ENCODE measurements around the gene DNAJC11. TPM values are rescaled to one million over a fixed set of nuclear protein-coding genes. Genes with fewer than 3 reads are reported as not detected.

DNAJC11 gene
- total RNA-seq, 1 donor from 2014 or later = 33.0 TPM

GRCh38 chr1:6599141-6599975 is 102.3 kb downstream of the DNAJC11 start:
- DNase-seq = no peak

DNA sequence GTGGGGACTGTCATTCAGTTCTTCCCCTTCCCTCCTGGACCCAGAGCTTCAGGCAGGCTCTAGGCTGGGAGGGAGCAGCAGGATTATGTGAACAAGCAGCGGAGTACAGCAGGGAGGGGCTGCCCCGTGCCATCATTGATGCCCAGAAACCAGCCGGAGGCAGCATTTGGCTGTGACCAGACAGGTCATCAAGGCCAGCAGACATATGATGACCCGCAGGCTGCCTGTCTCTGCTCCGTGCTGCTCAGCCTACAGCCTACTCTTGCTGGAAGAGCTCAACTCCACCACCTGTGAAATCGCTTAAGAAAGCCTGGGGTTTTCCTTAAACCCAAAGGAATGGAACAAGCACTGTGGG is 103.9 kb downstream of the DNAJC11 start:
- DNase-seq = no peak

DNA sequence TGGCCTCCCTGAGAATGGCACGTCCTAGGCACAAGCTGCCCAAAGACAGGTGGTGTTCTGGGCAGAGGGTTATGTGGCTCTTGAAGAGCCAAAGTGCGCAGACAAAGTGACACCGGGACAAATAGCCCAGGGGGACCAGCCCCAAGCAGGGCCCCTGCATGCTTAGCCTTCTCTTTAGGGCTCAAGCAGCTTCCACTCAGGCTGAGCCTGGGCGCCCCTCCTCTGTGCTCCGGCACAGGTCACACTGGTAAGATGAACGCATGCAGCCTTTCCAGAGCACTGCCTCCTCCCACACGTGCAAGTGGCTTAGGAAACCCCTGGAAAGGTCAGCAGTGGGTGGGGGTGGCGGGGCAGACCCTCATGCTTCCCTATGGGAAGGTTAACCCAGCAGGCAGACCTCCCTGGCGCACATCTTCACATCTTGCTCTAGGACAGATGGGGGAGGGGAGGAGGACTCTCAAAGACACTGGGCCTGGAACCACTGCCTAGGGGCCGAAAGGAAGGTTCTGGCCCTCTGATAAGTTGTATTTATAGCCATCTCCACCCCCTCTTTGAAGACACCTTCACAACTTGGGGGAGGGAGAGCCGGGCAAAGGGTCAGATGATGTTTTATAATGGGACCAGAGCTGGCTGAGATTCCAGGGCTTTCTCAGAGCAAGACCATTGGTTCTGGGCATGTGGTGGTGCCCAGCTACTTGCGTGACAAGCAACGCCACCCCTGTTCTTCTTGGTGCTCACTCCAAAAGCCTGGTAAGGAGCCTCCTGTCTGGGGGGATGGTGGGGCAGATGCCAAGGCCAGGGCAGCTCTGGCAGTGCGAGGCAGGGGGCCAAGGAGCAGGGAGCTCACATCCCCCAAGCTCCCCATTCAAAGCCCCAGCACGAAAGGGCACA is 104.5 kb downstream of the DNAJC11 start:
- DNase-seq = no peak

GRCh38 chr1:6596351-6596750 is 105.3 kb downstream of the DNAJC11 start:
- DNase-seq = no peak

DNA sequence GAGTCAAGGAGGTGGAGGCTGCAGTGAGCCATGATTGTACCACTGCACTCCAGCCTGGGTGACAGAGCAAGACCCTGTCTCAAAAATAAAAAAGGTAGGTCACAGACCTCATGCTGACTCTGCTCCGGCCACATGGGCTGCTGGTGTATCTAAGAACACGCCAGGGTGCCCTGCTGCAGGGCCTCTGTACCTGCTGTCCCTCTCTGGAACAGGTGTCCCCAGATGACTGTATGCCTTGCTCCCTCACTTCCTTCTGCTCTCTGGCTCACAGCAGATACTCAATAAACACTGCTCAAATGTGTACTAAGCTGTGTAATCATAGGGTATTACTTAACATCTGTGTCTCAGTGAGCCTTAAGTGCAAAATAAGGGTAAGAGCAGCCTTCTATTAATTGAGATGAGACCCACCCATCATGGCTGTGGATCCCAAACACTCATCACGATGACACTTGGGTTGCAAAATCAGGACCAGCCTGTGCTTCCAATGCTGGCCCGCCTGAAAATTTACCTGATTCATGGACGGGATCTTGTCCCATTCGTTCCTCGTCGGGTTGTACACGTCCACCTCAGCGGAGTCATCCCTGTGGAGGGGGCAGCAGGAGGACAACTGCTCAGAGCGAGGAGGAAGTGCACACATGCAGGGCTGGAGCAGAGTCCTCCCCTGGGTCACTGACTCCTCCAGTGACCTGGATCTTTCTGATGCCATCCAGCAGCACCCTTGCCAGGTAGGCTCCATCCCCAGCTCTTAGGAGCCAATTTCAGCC is 106.5 kb downstream of the DNAJC11 start:
- DNase-seq = no peak

DNA sequence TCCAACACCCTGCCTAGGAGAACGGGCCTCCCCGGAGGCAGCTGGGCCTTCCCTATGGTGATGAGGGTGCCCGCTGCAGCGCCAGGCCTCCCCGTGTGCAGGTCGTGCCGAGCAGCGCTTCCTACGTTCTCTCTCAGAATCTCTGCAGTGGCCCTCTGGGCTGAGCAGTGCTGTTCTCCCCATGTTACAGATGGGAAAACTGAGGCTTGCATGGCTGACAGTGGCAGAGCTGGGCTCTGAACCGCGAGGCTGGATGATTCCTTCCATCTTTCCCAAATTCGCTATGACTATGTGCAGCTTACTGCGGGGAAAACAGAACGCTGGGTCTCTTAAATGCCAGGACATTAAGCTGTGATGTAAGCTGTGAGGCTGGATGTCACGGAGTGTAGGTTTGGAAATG is 107.8 kb downstream of the DNAJC11 start:
- DNase-seq = no peak

- DNase-seq = no peak
Observed at GRCh38 chr1:6592865-6593593, 108.6 kb downstream of the DNAJC11 start.

- DNase-seq = no peak
Observed at GRCh38 chr1:6592441-6592840, 109.2 kb downstream of the DNAJC11 start.

- no peak for DNase-seq
Observed at GRCh38 chr1:6591644-6592043, 110.0 kb downstream of the DNAJC11 start.

- DNase-seq = no peak
Observed at GRCh38 chr1:6591222-6591621, 110.4 kb downstream of the DNAJC11 start.

DNA sequence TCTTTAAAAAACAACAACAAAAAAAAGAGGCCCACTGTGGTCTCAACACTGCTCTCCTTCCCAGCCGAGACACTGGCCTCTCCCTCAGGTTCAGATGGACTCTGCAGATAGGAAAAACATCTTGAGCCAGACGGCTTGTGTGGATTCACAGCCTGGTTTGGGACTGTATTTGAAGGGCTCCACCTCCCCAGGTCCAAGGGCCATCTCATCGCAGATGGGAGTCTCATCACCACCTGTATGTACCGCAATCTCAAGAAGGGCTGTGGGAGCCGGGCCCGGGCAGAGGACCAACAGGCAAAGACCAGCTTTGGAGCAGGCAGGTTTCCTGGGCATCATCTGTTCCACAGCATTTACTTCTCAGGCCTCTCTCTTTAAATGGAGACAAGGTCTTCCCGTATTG is 111.6 kb downstream of the DNAJC11 start:
- DNase-seq = no peak

GRCh38 chr1:6588893-6589520 is 112.6 kb downstream of the DNAJC11 start:
- DNase-seq = no peak

DNA sequence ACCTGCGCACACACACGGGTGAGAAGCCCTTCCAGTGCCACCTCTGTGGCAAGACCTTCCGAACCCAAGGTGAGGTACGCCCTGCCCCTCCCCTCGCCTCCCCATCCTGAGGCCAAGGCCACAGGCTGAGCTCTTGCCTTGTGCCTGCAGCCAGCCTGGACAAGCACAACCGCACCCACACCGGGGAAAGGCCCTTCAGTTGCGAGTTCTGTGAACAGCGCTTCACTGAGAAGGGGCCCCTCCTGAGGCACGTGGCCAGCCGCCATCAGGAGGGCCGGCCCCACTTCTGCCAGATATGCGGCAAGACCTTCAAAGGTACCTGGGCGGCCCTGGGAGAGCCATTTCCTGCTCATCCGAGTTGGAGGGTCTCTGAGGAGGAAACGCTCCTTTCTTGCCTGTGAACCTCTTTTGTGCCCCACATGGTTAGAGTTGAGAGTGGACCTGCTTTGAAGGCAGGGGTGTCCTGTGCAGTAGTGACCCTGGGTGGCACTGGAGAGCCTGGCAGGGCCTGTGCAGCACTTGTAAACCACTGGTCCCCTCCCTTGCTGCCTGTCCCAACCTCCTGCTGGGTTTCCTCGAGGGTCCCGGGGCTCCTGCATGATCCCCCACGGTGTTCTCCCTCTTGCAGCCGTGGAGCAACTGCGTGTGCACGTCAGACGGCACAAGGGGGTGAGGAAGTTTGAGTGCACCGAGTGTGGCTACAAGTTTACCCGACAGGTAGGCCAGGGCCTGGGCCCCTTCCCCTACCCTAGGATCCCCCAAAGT is 113.3 kb downstream of the DNAJC11 start:
- DNase-seq = no peak

- no peak for DNase-seq
Observed at GRCh38 chr1:6587261-6588005, 114.2 kb downstream of the DNAJC11 start.

- DNase-seq = no peak
Observed at GRCh38 chr1:6586404-6586816, 115.2 kb downstream of the DNAJC11 start.

DNA sequence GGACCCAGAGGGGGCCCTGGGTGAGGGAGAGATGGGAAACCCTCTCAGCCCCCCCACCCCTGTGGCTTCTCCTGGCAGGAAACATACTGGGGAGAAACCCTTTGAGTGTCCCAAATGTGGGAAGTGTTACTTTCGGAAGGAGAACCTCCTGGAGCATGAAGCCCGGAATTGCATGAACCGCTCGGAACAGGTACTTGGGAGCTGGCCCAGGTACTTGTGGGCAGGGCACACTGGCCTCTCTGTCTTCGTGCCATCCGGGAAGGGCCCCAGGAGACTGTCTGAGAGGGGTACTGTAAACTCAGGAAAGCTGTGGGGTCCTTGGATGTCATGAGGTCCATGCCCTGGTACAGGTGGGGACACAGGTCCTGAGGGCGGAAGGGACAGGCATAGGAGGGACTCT is 115.8 kb downstream of the DNAJC11 start:
- no peak for DNase-seq

DNA sequence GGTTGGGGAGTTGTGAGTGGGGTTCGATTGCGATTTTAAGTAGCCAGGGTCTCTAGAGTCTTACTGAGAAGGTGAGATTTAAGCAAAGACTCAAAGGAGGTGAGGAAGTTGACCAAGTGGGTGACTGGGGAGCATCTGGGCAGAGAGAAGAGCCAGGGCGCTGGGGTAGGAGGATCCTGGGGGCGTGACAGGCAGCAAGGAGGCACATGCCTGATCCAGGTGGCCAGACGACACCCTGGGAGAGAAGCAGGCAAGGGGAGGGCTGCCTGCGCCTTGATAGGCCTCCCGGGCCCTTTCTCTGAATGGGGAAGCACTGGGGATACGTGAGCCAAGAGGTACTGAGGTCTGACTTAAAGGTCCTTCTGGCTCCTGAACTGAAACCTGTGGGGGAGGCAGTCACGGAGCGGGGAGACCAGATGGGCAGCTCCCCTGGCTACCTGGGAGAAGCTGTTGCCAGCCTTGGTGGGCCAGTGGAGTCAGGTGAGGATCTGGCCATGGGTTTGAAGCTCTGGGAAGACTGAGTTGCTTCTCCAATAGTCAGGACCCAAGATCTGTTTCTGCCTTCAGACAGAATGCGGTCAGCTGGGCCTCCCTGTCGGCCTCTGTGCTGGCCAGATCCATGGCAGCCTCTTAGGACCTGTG is 116.4 kb downstream of the DNAJC11 start:
- DNase-seq = no peak

Measured in skin of body (tissue), 2 donors.